ENCODE measurements around the gene EXOSC1.
A peak's percentile ranks its signal among the peaks of the same experiment; 100 is the strongest.

- TF ChIP-seq POLR2A (IDR thresholded peaks at IDR 0.05): no peak
- peak in 1 of 3 donors; percentile 13 for TF ChIP-seq POLR2AphosphoS5 (IDR thresholded peaks at IDR 0.05)
- no peak for TF ChIP-seq CTCF (IDR thresholded peaks at IDR 0.05)
Observed at GRCh38 chr10:97427571-97428179, 18.1 kb downstream of the EXOSC1 start.
